HCT116 (cell line): ENCODE measurements around the gene RNF112. TPM values are rescaled to one million over a fixed set of nuclear protein-coding genes. Genes with fewer than 3 reads are reported as not detected.
"Not testable (repeated sequence)": the region's sequence is repeated elsewhere in the genome, so short reads cannot be mapped to it uniquely, and the experiment has no call there.

Source experiments
- ATAC-seq: fragments of 200-7000 bp; cut with Tn5 transposase; 2 replicates; pipeline ENCODE4 v1.9.1; 2020; ENCODE audit warnings: mild to moderate bottlenecking, moderate library complexity
- BruUV-seq: library from RNA; stranded (reverse); fragments of 400-500 nt; replicated peaks from 2 replicates; lab custom pipeline; 2021; lab: Mats Ljungman, UMichigan
- CTCF ChIA-PET: fragments of 300-600 bp; sonication (Branson Sonifier 250); formaldehyde crosslinking; loops from one replicate; lab custom pipeline; 2021; ENCODE audit warnings: antibody characterized with exemption; lab: Charles Lee
- POLR2A ChIA-PET: fragments of 300-600, 350-600 bp; sonication (Branson Sonifier 250); formaldehyde crosslinking; loops from one replicate; lab custom pipeline; 2021; ENCODE audit warnings: antibody characterized with exemption; lab: Charles Lee
- RAD21 ChIA-PET, 2 experiments: fragments of 300-600 bp; sonication (Branson Sonifier 250); formaldehyde crosslinking; loops; one replicate each; lab custom pipeline; 2023; ENCODE audit warnings: low total read pairs in 2 of 2; ENCODE audit not compliant: uncharacterized antibody in 2 of 2, unreplicated experiment in 2 of 2, low non-redundant PET in 1 of 2; lab: Charles Lee
- DNase-seq: peaks from one replicate; pipeline ENCODE4 v3.0.0-alpha.2; 2010; ENCODE audit warnings: low read depth, low spot score
- H2AFZ ChIP-seq: fragments of 200-600 bp; shearing (Covaris generic), sonication (generic); 2 replicates; pipeline ENCODE4 v1.6.1; 2017; ENCODE audit warnings: low read depth, mixed run types, mixed read lengths, antibody characterized with exemption, low read length; ENCODE audit not compliant: poor library complexity, severe bottlenecking
- H3K27ac ChIP-seq: 2 replicates; pipeline ENCODE4 v1.5.1; 2012; ENCODE audit warnings: low read depth, low read length
- H3K27me3 ChIP-seq: fragments of 200-600 bp; sonication (generic); 2 replicates; pipeline ENCODE4 v1.6.1; 2016; ENCODE audit warnings: mixed run types, low read length, mixed read lengths; ENCODE audit not compliant: insufficient read depth
- H3K36me3 ChIP-seq, 2 experiments: fragments of 200-500 bp in 1 of 2; fragments of 200-600 bp in 1 of 2; sonication (Bioruptor generic) in 1 of 2; sonication (generic) in 1 of 2; 2 replicates each; pipeline versions ENCODE4 v1.5.1 to v1.6.1; 2014 to 2016; ENCODE audit warnings: low read length in 2 of 2, inconsistent platforms in 1 of 2, mixed read lengths in 1 of 2, mixed run types in 1 of 2; ENCODE audit not compliant: insufficient read depth in 2 of 2, control insufficient read depth in 1 of 2
- H3K4me1 ChIP-seq, 2 experiments: fragments of 200-600 bp in 1 of 2; sonication (generic) in 1 of 2; 2 replicates each; pipeline versions ENCODE4 v1.5.1 to v1.6.1; 2012 to 2017; ENCODE audit warnings: low read length in 2 of 2, inconsistent platforms in 1 of 2, mild to moderate bottlenecking in 1 of 2, mixed read lengths in 1 of 2, mixed run types in 1 of 2, moderate library complexity in 1 of 2; ENCODE audit not compliant: insufficient read depth in 2 of 2, control insufficient read depth in 1 of 2
- H3K4me2 ChIP-seq: fragments of 200-600 bp; sonication (generic); 2 replicates; pipeline ENCODE4 v1.6.1; 2017; ENCODE audit warnings: mixed run types, low read length, mixed read lengths
- H3K4me3 ChIP-seq, 2 experiments: fragments of 200-600 bp in 1 of 2; sonication (generic) in 1 of 2; replicated peaks in 1 of 2; 2 replicates each; pipeline ENCODE4 v1.5.1; 2011 to 2016; ENCODE audit warnings: low read length in 2 of 2, control low read depth in 1 of 2, low read depth in 1 of 2, mild to moderate bottlenecking in 1 of 2, mixed read lengths in 1 of 2, mixed run types in 1 of 2
- H3K79me2 ChIP-seq: fragments of 200-600 bp; sonication (generic); 2 replicates; pipeline ENCODE4 v1.6.1; 2017; ENCODE audit warnings: mild to moderate bottlenecking, mixed run types, low read length, moderate library complexity, mixed read lengths; ENCODE audit not compliant: insufficient read depth
- H3K9ac ChIP-seq: fragments of 200-600 bp; sonication (generic); 2 replicates; pipeline ENCODE4 v1.6.1; 2016; ENCODE audit warnings: low read length, mixed read lengths
- H3K9me2 ChIP-seq: fragments of 200-600 bp; sonication (generic), shearing (Covaris generic); 2 replicates; pipeline ENCODE4 v1.6.1; 2017; ENCODE audit warnings: mixed run types, mild to moderate bottlenecking, moderate library complexity; ENCODE audit not compliant: insufficient read depth
- H3K9me3 ChIP-seq, 2 experiments: fragments of 200-500 bp in 1 of 2; fragments of 200-600 bp in 1 of 2; sonication (Bioruptor generic) in 1 of 2; sonication (generic) in 1 of 2; 2 replicates each; pipeline ENCODE4 v1.6.1; 2014 to 2017; ENCODE audit warnings: low read length in 2 of 2, mixed read lengths in 2 of 2, inconsistent platforms in 1 of 2, low read depth in 1 of 2, mild to moderate bottlenecking in 1 of 2, mixed run types in 1 of 2, moderate library complexity in 1 of 2; ENCODE audit not compliant: control insufficient read depth in 1 of 2, insufficient read depth in 1 of 2
- H4K20me1 ChIP-seq: fragments of 200-600 bp; sonication (generic), shearing (Covaris generic); 2 replicates; pipeline ENCODE4 v1.6.1; 2017; ENCODE audit warnings: mixed run types, mild to moderate bottlenecking, moderate library complexity; ENCODE audit not compliant: insufficient read depth
- EGR1 ChIP-seq: IDR thresholded peaks from 2 replicates; pipeline ENCODE4 v1.6.1; 2012; ENCODE audit warnings: low read depth
- FOSL1 ChIP-seq: IDR thresholded peaks from 2 replicates; pipeline ENCODE4 v1.6.1; 2012; ENCODE audit warnings: low read depth
- JUND ChIP-seq: IDR thresholded peaks from 2 replicates; pipeline ENCODE4 v1.6.1; 2012
- POLR2A ChIP-seq: IDR thresholded peaks from 2 replicates; pipeline ENCODE4 v1.7.0; 2011; ENCODE audit warnings: borderline replicate concordance; ENCODE audit not compliant: insufficient read depth, insufficient read length; ENCODE audit errors: extremely low read depth
- POLR2AphosphoS5 ChIP-seq: IDR thresholded peaks from 2 replicates; pipeline ENCODE4 v1.6.1; 2011; ENCODE audit warnings: mild to moderate bottlenecking, low read depth, low read length, moderate library complexity
- REST ChIP-seq: IDR thresholded peaks from 2 replicates; pipeline ENCODE4 v1.6.1; 2012; ENCODE audit warnings: low read depth
- SP1 ChIP-seq: IDR thresholded peaks from 2 replicates; pipeline ENCODE4 v1.6.1; 2012; ENCODE audit warnings: low read depth
- SRF ChIP-seq: IDR thresholded peaks from 2 replicates; pipeline ENCODE4 v1.6.1; 2012; ENCODE audit warnings: low read depth
- YY1 ChIP-seq: IDR thresholded peaks from 2 replicates; pipeline ENCODE4 v1.6.1; 2011; ENCODE audit warnings: low read length, low read depth, moderate library complexity, mild to moderate bottlenecking; ENCODE audit not compliant: insufficient replicate concordance; ENCODE audit errors: extremely low read depth
- ZBTB33 ChIP-seq: IDR thresholded peaks from 2 replicates; pipeline ENCODE4 v1.6.1; 2011; ENCODE audit warnings: mild to moderate bottlenecking, low read length, moderate library complexity; ENCODE audit not compliant: insufficient replicate concordance; ENCODE audit errors: extremely low read depth
- ZNF274 ChIP-seq: fragments of 200-500 bp; sonication (Bioruptor generic); IDR thresholded peaks from 2 replicates; pipeline ENCODE4 v1.6.1; 2014; ENCODE audit warnings: mild to moderate bottlenecking, low read depth, low read length, inconsistent platforms
- intact Hi-C: fragments of 100-400 bp; cut with micrococcal nuclease; formaldehyde crosslinking; loops from 2 replicates; pipeline ENCODE4 v1.10.0; 2022
- total RNA-seq: library from RNA; stranded (reverse); gene quantifications from one replicate; pipeline ENCODE4 v1.2.1, GENCODE V29; 2021; ENCODE audit not compliant: unreplicated experiment

Gene RNF112
- total RNA-seq, 1 experiment from 2014 or later, result 0.98 TPM

DNA sequence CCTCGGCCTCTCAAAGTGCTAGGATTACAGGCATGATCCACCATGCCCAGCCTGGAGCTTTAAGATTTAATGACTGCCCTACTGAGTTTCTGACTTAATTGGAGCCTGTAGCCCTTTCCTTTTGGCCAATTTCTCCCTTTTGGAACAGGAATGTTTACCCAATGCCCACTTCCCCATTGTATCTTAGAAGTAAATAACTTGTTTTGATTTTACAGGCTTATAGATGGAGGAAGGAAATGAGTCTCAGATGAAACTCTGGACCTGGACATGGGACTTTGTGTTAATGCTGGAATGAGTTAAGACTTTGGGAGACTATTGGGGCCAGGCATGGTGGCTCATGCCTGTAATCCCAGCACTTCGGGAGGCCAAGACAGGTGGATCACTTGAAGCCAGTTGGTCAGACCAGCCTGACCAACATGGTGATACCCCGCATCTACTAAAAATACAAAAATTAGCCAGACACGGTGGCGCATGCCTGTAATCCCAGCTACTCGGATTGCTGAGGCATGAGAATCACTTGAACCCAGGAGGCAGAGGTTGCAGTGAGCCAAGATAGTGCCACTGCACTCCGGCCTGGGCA lies 51.5 kb downstream of the RNF112 start:
- POLR2A ChIA-PET, H3K9ac ChIP-seq, H3K36me3 ChIP-seq, DNase-seq, H3K9me2 ChIP-seq, BruUV-seq, H3K4me1 ChIP-seq, RAD21 ChIA-PET, H4K20me1 ChIP-seq, H3K9me3 ChIP-seq, H3K27me3 ChIP-seq, H3K27ac ChIP-seq, H3K79me2 ChIP-seq, CTCF ChIA-PET, H3K4me3 ChIP-seq, intact Hi-C loops, ATAC-seq, H3K4me2 ChIP-seq, H2AFZ ChIP-seq: not testable (repeated sequence)

- ATAC-seq (no peak), DNase-seq (no peak)
- no peak overlapping the region for H2AFZ ChIP-seq
- intact Hi-C loops, result no loop called here
- H3K27ac ChIP-seq, result no peak overlapping the region
- ChIA-PET RAD21 (no interaction called here), POLR2A (no interaction called here)
- H3K9ac ChIP-seq, result no peak overlapping the region
- no peaks in the 10 kb centered on the region for H3K9me2 ChIP-seq
- no peaks in the 10 kb centered on the region for H3K9me3 ChIP-seq
- H3K4me2 ChIP-seq, result no peak overlapping the region
- no TSS peak for BruUV-seq
- no peak overlapping the region for H3K4me3 ChIP-seq
- TF ChIP-seq SRF (no peak), ZNF274 (no peak), POLR2A (no peak), EGR1 (no peak), ZBTB33 (no peak), FOSL1 (no peak), REST (no peak), JUND (no peak), YY1 (no peak), SP1 (no peak), POLR2AphosphoS5 (no peak)
- TF ChIP-seq, all 23 proteins: peak for 0
- H3K79me2 ChIP-seq, result no peaks in the 10 kb centered on the region
- no peaks in the 10 kb centered on the region for H3K36me3 ChIP-seq
- H3K4me1 ChIP-seq, result no peaks in the 10 kb centered on the region
- H3K27me3 ChIP-seq, result no peaks in the 10 kb centered on the region
- CTCF ChIA-PET, result no interaction called here
- H4K20me1 ChIP-seq, result no peaks in the 10 kb centered on the region
These were observed 53.3 kb downstream of the RNF112 start for GRCh38 chr17:19464031-19465026.
